ENCODE measurements around the gene MAG. TPM values are rescaled to one million over a fixed set of nuclear protein-coding genes. Genes with fewer than 3 reads are reported as not detected.
"Not testable (repeated sequence)": the region's sequence is repeated elsewhere in the genome, so short reads cannot be mapped to it uniquely, and the experiment has no call there.

MAG gene
- total and polyA plus RNA-seq, 2 of the 13 experiments (the other 11 are each of a cell fraction or from before 2014, with no cell fraction given): 0.20 to 1.3 TPM

GRCh38 chr19:35286101-35286500 lies 5.9 kb upstream of the MAG start:
- ATAC-seq: not testable (repeated sequence)

DNA sequence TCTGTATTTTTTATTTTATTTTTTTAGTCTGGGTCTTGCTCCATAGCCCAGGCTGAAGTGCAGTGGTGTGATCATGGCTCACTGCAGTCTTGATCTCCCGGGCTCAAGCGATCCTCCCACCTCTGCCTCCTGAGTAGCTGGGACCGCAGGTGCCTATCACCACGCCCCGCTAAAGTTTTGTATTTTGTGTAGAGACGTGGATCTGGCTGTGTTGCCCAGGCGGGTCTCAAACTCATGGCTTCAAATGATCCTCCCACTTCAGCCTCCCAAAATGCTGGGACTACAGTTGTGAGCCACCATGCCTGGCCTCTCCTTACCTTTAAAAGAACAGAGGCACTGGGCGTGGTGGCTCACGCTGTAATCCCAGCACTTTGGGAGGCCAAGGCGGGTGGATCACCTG lies 4.2 kb upstream of the MAG start:
- TF ChIP-seq, protein P1, sequence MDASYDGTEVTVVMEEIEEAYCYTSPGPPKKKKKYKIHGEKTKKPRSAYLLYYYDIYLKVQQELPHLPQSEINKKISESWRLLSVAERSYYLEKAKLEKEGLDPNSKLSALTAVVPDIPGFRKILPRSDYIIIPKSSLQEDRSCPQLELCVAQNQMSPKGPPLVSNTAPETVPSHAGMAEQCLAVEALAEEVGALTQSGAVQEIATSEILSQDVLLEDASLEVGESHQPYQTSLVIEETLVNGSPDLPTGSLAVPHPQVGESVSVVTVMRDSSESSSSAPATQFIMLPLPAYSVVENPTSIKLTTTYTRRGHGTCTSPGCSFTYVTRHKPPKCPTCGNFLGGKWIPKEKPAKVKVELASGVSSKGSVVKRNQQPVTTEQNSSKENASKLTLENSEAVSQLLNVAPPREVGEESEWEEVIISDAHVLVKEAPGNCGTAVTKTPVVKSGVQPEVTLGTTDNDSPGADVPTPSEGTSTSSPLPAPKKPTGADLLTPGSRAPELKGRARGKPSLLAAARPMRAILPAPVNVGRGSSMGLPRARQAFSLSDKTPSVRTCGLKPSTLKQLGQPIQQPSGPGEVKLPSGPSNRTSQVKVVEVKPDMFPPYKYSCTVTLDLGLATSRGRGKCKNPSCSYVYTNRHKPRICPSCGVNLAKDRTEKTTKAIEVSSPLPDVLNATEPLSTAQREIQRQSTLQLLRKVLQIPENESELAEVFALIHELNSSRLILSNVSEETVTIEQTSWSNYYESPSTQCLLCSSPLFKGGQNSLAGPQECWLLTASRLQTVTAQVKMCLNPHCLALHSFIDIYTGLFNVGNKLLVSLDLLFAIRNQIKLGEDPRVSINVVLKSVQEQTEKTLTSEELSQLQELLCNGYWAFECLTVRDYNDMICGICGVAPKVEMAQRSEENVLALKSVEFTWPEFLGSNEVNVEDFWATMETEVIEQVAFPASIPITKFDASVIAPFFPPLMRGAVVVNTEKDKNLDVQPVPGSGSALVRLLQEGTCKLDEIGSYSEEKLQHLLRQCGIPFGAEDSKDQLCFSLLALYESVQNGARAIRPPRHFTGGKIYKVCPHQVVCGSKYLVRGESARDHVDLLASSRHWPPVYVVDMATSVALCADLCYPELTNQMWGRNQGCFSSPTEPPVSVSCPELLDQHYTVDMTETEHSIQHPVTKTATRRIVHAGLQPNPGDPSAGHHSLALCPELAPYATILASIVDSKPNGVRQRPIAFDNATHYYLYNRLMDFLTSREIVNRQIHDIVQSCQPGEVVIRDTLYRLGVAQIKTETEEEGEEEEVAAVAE (CRISPR knock-in tag; IDR thresholded peaks at IDR 0.05; ENCODE audit: borderline replicate concordance): no peak
- TF ChIP-seq PCBP2 (optimal IDR thresholded peaks at IDR 0.05; ENCODE audit: low read depth, low read length, poor library complexity, severe bottlenecking): no peak
- TF ChIP-seq, protein P2, sequence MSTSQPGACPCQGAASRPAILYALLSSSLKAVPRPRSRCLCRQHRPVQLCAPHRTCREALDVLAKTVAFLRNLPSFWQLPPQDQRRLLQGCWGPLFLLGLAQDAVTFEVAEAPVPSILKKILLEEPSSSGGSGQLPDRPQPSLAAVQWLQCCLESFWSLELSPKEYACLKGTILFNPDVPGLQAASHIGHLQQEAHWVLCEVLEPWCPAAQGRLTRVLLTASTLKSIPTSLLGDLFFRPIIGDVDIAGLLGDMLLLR (CRISPR knock-in tag; IDR thresholded peaks at IDR 0.05): no peak
- ChIA-PET CTCF (ENCODE audit: low intra/inter-chr PET ratio, low total read pairs) (no interaction called here), POLR2A (no interaction called here)
- Histone ChIP-seq H4K20me1 (ENCODE audit: insufficient read depth, low read length) (no peaks in the 10 kb centered on the region), H3K27me3 (ENCODE audit: control insufficient read depth in 1 of 2, insufficient read depth in 2 of 2, low read length in 2 of 2) (peaks cover 0 to 21% of the 10 kb centered on the region in 2 experiments; a peak in 3 of 5 replicates), H3K36me3 (replicated peaks in 1 of 2; ENCODE audit: control insufficient read depth in 1 of 2, insufficient read depth in 2 of 2, low read length in 2 of 2) (no peaks in the 10 kb centered on the region), H3K4me2 (ENCODE audit: low read depth, low read length) (no peak overlapping the region), H3K27ac (ENCODE audit: extremely low read length, insufficient read depth, low read length) (no peak overlapping the region), H3K9me3 (ENCODE audit: low read length) (no peaks in the 10 kb centered on the region), H3K9ac (ENCODE audit: insufficient read depth, low read depth, low read length) (no peak overlapping the region), H2AFZ (ENCODE audit: low read length) (no peak overlapping the region), H3K79me2 (ENCODE audit: insufficient read depth, low read length) (no peaks in the 10 kb centered on the region), H3K4me1 (ENCODE audit: insufficient read depth, low read length) (peaks cover 66% of the 10 kb centered on the region), H3K4me3 (replicated peaks in 1 of 3; ENCODE audit: insufficient read depth in 1 of 3, low read depth in 2 of 3, low read length in 3 of 3) (no peak overlapping the region)
- ATAC-seq: no peak
- intact Hi-C loops (cut with micrococcal nuclease; ENCODE audit: unreplicated experiment): no loop called here
- 65% methylated on average over 8 of the region's 10 CpGs for WGBS (ENCODE audit: low lambda C conversion rate)
- DNase-seq (ENCODE audit: low spot score): no peak
- no TSS peak for BruUV-seq (replicated peaks)
- in situ Hi-C loops (cut with HindIII; ENCODE audit: extremely low pct_ligation_motif_present, low pct_unique_long_range_greater_than_20kb): no loop called here
- no peak for FAIRE-seq

More at GRCh38 chr19:35286101-35286500, 5.9 kb upstream of the MAG start:
- peaks cover 73% of the 10 kb centered on the region for H3K4me1 ChIP-seq (ENCODE audit: insufficient read depth, low read length)
- in situ Hi-C loops (cut with HindIII; ENCODE audit: extremely low pct_ligation_motif_present, low pct_unique_long_range_greater_than_20kb); H4K20me1 ChIP-seq (ENCODE audit: insufficient read depth, low read length); H3K4me2 ChIP-seq (ENCODE audit: low read depth, low read length); H3K27ac ChIP-seq (ENCODE audit: extremely low read length, insufficient read depth, low read length); BruUV-seq (replicated peaks); H3K36me3 ChIP-seq (replicated peaks in 1 of 2; ENCODE audit: control insufficient read depth in 1 of 2, insufficient read depth in 2 of 2, low read length in 2 of 2); H3K27me3 ChIP-seq (ENCODE audit: control insufficient read depth in 1 of 2, insufficient read depth in 2 of 2, low read length in 2 of 2); H3K9ac ChIP-seq (ENCODE audit: insufficient read depth, low read depth, low read length); CTCF ChIA-PET (ENCODE audit: low intra/inter-chr PET ratio, low total read pairs); POLR2A ChIA-PET; H2AFZ ChIP-seq (ENCODE audit: low read length); FAIRE-seq; H3K9me3 ChIP-seq (ENCODE audit: low read length); H3K79me2 ChIP-seq (ENCODE audit: insufficient read depth, low read length); H3K4me3 ChIP-seq (replicated peaks in 1 of 3; ENCODE audit: insufficient read depth in 1 of 3, low read depth in 2 of 3, low read length in 3 of 3); intact Hi-C loops (cut with micrococcal nuclease; ENCODE audit: unreplicated experiment): not testable (repeated sequence)
- TF ChIP-seq FOSL2 (CRISPR knock-in tag; IDR thresholded peaks at IDR 0.05): peak; percentile 25; the same call in 1 of the 2 replicates
- DNase-seq (ENCODE audit: low spot score): peak; percentile 48
- 27% methylated on average over 4 of the region's 5 CpGs for WGBS (ENCODE audit: low lambda C conversion rate)
